COR-L47 (cell line): ENCODE results near the gene KLF2.
"Not testable (repeated sequence)": the region's sequence is repeated elsewhere in the genome, so short reads cannot be mapped to it uniquely, and the experiment has no call there.

Experiments used
- DNase-seq: peaks from one replicate; lab custom pipeline; 2025; lab: John Stamatoyannopoulos, UW

Gene KLF2

DNA sequence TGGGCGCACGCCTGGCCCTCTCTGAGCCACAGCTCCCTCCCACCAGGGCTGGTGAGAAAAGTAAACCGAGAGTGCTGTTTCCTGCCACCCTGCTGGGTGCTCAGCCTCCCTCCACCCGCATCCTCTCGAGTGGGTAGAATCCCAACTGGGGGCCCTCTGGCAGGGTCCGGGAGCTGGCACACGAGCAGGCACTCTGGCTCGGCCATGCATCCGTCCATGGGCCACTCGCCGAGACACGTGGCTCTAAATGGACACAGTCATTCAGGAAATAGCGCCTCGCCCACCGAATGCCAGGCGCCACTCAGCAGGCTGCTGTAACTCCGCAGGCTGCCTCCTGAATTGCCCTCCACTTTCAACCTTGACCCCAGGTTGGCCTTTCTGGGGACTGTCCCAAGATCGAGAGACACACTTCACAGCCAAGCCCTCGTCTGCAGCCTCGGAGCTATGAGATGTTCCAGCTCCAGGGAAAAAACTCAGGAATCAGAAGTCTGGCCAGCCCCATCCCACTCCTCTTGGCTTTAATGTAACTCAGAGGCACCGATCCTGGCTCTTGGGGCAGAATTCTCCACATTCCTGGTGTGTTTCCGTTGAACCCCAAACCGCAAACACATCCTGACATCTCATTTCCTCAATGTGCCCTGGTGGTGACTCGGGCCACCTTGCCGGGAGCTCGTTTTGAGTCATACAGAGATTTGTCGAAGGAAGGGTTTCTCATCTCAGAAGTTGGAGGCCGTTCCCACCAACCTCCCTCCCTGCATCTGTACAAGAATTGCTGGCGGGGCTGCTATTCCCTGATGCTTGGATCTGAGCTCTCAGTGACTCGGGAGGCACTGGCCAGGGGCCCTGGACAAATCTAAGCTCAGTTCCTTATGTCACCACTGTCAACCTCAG is 14.1 kb downstream of the KLF2 start:
- no peak for DNase-seq

DNA sequence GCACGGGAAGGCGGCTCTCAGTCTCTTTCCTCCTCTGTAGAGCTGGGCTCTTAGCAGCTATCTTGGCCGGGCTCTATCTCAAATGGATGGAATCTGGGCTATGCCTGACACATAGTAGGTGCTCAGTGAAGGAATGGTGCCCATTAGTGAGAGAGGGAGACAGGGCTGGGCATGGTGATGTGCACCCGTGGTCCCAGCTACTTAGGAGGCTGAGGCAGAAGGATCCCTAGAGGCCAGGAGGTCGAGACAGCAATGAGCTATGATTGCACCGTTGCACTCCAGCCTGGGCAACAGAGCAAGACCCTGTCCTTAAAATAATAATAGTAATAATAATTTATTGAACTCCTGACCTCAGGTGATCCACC is 14.7 kb downstream of the KLF2 start:
- DNase-seq: no peak

DNA sequence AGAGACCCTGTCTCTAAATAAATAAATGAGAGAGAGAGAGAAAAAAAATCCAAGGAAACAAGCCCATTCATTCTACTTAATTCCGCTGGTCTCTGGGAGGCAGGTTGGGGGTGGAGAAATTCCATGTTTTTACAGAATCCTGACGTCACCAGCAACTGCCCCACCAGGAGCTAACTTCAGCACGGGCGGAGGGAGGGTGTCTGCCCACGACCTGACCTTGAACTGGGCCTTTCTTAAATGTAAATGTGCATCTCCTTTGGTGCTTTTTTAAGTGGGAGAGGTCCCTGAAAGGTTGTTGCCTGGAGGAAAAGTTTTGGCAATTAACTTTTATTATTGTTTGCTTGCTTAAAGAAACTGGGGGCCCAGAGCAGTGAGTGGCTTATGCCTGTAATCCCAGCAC is 15.5 kb downstream of the KLF2 start:
- no peak for DNase-seq

DNA sequence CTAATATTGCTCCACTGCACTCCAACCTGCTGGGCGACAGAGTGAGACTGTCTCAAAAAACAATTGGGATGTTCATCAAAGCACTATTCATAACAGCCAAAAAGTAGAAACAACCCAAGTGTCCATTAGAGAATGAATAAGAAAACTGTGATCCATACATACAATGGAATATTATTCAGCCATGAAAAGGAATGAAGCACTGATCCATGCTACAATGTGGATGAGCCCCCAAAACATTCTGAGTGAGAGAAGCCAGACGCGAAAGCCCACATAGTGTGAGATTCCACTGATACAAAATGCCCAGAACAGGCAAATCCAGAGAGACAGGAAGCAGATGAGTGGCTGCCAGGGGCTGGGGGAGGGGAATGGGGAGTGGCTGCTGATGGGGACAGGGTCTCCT is 16.0 kb downstream of the KLF2 start:
- DNase-seq: no peak

DNA sequence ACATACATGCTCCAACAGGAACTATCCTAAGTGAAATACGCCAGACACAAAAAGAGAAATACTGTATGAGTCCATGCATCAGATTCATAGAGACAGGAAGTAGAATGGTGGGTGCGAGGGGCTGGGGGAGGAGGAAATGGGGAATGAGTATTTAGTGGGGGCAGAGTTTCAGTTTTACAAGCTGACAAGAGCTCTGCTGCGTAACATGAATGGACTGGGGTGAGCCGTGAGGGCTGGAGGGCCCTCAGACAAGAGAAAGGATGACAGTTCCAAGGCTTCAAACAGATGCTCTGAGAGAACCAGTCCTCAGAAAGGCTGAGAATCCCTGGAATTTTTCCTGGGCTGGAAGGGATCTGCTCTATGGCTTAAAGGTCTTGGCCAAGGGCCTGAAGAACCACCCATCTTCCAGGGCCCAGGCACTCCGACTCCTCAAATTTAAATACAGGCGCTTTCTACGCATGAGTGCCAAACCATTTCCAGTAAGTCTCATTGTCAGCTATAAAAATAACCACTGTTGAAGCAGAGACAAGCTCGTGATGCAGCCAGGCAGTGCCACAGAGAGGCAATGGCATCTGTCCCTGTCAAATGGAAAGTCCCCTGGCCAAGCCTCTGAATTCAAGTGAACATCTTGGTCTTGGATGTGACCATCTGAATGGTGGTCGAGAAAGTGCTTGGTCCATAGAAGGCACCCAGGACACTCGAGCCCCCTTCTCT is 17.5 kb downstream of the KLF2 start:
- DNase-seq: no peak

DNA sequence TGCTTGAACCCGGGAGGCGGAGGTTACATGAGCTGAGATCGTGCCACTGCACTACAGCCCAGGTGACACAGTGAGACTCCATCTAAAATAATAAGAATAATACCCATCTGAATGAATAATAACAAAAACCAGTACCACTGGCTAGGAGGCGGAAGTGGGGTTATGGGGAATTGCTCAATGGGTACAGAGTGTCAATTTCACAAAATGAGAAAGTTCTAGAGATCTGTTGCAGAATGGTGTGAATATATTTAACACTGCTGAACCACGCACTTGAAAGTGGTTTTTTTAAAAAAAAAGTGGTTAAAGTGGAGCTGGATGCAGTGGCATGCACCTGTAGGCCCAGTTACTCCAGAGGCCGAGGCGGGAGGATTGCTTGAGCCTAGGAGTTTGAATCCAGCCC is 18.5 kb downstream of the KLF2 start:
- no peak for DNase-seq

DNA sequence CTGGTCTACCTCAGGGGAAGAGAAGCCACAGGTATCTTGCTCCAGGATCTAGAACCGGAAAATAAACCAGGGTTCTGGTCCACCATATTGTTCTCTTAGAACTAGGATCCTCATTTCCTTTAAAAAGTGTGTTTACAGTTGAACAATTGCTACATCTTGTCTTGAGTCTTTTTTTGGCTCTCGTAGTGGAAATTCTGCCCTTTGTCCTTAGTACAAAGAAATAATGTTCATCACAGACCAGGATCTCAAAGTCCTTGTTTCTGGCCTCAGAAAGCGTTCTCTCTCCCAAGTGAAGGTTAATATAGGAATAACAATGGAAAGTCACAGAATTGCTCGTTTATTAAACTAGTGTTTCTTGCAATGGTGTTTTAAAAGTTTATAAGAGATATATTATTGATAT is 20.8 kb downstream of the KLF2 start:
- no peak for DNase-seq

DNA sequence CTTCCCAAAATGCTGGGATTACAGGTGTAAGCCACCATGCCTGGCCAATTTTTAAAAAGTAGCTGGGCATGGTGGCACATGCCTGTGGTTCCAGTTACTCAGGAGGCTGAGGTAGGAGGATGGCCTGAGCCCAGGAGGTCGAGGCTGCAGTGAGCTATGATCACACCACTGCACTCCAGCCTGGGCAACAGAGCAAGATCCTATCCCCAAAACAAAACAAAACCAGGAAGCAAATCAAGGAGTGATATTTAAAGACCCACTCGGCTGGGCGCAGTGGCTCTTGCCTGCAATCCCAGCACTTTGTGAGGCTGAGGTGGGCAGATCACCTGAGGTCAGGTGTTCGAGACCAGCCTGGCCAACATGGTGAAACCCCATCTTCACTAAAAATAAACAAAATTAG is 22.5 kb downstream of the KLF2 start:
- not testable (repeated sequence) for DNase-seq

DNA sequence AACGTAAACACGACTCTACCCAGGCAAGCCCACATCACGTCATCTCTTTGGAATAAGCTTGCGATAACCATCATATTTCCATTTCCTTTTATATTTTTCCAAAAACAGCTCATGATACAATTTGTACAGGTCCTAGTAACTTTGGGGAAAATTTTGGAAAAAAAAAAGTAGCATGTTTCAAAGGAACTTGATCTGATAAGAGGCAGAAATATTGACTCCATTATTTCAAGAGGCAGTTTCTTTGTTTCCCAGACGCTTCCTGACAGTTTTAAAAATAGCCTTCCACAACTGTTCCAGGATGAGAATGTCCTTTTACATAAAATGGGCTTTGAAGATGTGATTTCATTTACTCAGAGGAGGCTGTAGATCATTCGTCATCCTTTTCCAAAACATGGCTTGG is 23.1 kb downstream of the KLF2 start:
- DNase-seq: no peak

DNA sequence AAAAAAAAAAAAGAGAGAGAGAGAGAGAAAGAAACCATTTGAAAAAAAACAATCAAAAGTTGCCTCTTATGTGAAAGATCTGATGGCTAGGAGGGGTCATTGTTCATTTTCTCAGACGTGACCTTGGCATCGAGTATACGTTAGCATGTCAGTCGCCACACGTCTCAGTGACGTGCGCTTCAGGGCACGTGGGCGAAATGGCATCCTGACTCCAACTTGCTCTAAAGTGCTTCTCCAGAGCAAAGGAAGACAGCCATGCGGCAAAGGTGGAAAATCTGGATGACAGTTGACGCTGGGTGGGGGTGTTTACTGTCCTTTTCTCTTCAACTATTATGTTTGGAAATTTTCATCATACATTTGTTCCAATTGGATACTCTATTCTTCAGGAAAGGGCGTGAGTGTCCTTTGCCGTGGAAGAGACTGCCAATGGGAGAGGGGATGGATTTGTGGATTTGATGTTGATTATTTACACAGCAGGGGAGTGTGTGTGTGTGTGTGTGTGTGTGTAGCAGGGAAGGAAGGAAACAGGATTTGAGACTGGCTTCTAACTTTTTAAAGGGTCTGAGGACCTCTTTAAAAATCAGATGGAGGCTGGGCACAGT is 25.0 kb downstream of the KLF2 start:
- no peak for DNase-seq

DNA sequence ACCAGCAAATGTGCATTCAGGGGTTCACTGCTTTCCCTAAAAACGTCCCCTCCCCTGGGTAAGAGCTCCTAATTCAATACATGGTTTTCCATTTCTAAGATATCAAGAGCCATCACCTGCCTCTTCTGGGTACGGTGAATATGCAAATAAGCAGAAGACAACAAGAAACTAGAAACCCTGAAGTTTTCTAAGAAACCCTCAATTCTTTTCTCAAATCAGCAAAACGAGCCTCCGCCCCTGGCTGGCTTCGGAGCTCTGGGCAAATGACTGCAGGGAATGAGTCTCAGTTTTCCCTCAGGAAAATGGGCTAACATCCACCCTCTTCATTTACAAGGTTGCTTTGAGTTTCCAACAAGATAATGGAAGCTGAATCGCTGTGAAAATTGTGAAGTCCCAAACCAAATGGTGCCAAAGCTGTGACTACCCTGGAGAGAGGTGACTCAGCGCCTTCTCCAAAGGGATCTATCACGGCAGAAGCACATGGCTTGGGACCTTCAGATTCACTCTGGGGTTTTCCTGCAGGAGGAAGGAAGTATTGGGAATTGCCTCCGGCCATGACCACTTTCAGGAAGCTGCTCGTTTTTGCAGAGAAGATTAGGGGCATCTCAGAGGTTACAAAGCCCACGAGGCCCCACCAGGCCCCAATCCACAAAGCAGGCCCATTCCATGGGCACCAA is 26.6 kb downstream of the KLF2 start:
- no peak for DNase-seq

DNA sequence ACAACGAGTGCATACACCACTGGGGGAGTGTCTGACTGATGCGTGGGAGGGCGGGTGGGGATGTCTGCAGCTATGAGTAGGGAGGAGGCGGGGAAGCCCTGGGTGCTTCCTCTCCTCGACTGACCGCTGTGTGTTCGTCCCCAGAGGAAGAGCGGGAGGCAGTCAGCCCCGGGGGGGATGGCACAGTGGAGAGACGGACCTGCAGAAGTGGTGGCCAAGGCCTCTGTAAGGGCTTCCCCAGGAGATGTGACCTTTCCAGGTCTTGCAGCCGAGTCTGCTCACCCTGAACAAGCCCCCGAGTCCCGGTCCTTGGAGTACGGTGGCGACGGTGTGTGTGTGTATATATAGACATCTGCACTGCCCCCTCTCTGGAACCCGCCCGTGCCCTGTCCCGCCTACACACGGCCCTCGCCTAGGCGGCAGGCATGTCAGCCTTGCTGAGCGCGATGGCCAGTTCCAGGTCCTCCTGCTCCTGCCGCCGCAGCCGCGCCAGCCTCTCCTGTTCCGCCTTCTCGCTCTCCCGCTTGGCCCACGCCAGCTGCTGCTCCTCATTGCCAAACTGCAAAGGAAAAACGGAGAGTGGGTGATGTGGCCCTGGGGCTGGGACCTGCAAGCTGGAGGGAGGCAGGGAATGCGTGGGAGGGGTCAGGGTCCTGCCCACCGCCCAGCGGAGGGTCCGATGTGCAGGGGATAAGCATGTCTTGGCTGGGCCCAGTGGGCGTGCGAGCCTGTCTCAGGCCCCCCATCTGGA is 30.8 kb downstream of the KLF2 start:
- no peak for DNase-seq

DNA sequence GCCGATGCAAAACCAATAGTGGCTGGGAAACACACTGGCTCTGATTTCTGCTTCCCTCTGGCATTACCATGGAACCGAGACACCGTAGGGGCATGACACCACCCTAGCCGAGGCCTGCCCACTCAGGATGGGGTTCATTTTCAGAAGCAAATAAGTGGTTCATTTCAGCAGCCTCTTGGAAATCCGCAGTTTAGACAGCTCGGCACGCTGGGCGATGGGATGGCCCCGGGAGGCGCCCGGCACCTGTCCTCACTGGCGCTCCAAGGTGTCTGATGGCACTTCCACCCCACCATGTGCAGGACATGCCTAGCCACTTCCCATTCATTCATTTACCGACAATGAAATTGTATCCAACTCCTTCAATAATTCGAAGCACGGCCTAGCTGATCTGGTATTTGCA is 33.8 kb downstream of the KLF2 start:
- DNase-seq: no peak

DNA sequence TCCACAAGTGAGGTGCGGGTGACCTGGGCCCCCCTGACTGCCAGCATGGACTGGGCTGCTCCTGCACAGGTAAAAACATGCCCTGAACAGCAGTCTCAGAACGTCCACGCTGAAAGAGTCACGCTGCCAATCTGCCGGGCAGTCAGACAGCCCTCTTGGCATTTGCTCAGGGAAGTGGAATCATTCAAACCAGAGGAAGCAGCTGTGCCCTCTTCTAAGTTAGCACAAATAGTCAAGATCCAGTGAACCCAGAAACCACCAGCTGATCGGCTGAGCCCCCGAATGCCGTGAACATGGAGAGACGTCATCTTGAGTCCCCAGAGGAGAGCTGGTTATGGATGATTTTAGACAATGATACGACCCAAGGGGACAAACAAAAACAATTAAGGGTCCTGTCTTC is 34.4 kb downstream of the KLF2 start:
- DNase-seq: no peak

DNA sequence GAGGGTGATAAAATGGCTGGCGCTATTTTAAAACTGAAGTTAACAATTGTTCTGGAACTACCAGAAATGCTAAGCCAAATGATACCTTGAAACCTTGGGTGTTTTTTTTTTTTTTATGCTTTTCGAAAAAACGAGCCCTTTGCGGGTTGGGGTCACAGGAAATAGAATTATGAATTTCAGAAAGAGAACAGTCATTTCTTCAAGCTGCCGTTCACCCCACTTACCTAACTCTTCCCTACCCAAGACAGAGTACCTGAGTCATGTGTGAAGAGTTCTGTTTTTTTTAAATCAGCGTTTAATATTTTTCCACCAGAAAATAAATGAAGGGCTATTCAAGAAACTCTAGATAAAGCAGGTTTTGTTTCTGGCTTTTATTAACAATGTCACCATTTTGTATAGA is 35.3 kb downstream of the KLF2 start:
- DNase-seq: no peak

DNA sequence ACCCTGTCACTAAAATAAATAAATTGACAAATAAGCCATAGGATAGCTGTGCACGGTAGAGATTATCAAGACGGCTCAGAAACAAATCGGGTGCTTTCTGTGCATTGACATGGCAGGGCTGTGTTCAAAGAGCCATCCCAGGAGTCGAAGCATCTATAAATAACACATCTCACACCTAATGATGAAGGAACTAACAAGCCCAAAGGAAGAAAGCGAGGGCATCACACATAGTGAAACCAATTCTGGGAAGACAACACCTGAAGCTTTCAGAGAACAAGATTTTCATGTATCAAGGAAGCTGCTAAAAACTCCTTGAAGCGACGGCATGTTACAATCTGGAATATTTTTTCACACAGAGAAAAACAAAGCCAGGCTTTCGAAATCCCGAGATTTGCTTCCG is 36.1 kb downstream of the KLF2 start:
- DNase-seq: no peak

DNA sequence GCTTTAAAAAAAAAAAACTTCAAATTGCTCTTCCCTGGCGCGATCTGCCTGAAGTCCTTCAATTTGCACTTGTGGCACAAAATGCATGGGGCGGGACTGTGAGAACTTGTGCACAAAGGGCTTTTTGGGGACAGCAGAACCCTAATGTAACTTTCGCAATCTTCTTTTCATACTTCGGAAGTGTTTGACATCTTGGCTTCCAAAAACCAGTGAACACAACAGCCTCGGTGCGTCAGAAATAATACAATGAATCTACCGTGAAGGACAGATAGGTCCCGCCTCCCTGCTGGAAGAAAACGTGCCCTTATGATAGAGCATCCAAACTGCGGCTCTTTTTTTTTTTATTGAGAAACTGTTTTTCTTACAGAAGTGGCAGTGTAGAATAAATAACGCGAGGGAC is 36.6 kb downstream of the KLF2 start:
- DNase-seq: no peak

DNA sequence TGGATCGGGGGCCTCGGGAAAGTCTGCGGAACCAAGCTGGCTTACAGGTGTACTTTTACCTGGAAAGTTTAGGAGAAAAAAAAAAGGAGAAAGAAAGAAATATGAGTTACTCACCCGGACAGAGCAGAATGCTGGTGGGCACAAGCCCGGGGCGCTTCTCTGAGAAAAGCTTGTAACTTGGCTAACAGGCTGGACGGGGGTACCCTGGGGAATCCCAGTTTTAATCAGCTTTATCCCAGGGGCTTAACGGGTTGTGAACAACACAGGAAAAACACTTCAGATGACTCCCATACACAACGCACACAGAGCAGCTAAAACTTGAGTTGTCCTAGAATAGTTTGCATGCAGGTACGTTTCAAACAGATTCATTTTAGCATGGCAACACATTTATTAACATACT is 37.3 kb downstream of the KLF2 start:
- no peak for DNase-seq

DNA sequence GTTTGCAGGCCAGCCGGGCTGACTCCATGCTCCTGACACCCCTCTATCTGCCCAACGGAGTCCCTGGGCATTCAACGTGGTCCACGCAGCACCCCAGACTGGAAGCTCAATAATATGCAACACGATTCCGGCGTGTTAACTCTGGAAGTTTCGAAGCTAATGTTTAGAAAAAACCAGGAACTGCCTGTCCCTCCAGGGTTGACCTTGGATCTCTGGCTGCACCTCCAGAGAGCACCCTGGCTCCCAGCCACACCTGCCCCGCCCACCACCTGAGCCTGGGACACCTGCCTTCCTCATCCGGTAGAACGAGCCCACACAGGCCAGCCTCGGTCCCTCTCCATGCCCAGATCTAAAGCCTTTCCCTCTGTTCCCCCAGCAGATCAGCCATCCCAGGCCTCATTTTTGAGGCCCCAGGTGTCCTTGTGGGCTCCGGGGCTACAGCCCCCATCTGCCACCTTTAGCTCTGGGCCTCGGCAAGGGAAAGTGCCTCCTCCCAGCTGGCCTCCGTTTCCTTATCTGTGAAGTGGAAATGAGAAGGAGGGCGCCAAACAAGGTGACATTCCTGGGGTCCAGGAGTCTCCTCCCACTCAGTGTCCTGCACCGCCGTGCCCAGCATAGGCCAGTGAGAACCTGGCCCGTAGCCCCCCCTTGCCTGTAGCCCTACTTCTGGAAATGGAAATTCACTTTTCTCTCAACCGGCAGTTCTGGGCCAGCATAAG is 38.7 kb downstream of the KLF2 start:
- DNase-seq: no peak

DNA sequence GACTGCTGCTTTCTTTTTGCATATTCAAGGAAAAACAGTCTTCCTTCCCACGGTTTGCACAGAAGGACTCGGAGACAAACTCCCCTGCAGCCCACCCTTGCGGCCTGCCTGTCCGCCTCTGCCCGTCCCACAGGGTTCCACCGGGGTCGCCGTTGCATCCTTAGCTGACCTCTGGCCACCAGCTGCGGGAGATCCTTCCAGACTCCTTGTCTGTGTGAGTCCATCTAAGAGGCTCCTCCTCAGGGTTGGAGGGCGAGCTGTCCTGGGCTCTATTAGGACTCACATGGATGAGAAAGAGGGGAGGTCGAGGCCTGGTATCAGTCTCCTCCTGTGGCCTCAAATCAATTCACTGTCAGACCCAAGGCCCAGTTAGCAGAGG is 39.2 kb downstream of the KLF2 start:
- no peak for DNase-seq

DNA sequence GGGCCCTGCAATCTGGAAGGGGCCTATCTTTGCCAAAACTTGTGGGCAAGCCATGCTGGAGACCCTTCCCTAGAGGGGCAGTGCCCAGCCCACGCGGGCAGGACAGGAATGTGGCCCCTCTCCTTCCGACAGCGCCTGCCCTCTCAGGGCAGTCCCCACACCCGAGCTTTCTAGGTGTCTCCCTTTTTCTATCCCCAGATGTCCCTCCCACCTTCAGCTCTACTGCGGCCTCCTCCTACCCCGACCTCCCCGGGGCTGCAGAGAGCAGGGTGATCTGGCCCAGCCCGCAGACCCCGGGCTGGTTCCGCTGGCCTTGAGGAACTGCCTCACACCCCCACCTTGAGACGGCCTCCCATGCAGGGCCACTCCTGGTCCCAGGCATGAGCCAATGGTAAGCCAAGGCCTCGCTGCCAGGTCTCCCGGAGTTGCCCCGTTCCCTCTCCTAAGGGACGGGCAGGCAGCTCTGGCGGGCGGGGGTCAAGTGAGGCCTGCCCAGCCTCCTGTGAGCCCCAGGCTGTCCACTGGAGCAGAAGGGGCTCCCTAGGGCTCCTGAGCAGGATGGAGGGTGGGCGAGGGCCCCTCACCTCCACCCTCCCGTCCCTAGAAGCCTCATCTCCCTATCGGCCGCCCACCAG is 39.7 kb downstream of the KLF2 start:
- DNase-seq: no peak
